NCI-H1092 (cell line): ENCODE results near the gene CHKA.

ENCODE experiments used
- DNase-seq: peaks from one replicate; lab custom pipeline; 2025; lab: John Stamatoyannopoulos, UW

The CHKA gene

GRCh38 chr11:68044898-68045351, 76.3 kb downstream of the CHKA start:
- no peak for DNase-seq

GRCh38 chr11:68044145-68044813, 76.9 kb downstream of the CHKA start:
- peak; percentile 47 for DNase-seq

DNA sequence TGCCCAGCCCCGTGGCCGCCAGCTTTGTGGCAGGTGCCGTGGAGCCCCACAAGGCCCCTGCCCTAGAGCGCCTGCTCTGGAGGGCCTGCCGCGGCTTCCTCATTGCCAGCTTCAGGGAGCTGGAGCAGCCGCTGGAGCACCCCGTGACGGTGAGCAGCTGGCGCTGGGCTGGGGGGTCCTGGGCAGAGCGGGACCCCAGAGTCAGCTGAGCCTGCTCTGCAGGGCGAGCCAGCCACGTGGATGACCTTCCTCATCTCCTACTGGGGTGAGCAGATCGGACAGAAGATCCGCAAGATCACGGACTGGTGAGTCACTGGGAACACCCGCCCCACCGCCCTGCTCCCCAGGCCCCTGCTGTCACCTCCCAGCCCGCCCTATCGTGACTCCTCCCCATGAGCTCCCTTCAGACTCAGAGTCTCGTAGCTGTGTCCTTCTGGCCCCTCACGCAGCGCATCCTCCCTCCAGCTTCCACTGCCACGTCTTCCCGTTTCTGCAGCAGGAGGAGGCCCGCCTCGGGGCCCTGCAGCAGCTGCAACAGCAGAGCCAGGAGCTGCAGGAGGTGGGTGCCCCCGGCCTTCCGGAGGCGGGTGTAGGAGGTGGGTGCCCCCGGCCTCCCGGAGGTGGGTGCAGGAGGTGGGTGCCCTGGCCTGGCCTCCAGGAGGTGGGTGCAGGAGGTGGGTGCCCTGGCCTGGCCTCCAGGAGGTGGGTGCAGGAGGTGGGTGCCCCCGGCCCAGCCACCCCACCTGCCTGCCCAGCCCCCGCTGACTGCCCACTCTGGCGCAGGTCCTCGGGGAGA, 77.6 kb downstream of the CHKA start:
- peak; percentile 31 for DNase-seq

- no peak for DNase-seq
Measured at GRCh38 chr11:68043029-68043348, 78.2 kb downstream of the CHKA start.

DNA sequence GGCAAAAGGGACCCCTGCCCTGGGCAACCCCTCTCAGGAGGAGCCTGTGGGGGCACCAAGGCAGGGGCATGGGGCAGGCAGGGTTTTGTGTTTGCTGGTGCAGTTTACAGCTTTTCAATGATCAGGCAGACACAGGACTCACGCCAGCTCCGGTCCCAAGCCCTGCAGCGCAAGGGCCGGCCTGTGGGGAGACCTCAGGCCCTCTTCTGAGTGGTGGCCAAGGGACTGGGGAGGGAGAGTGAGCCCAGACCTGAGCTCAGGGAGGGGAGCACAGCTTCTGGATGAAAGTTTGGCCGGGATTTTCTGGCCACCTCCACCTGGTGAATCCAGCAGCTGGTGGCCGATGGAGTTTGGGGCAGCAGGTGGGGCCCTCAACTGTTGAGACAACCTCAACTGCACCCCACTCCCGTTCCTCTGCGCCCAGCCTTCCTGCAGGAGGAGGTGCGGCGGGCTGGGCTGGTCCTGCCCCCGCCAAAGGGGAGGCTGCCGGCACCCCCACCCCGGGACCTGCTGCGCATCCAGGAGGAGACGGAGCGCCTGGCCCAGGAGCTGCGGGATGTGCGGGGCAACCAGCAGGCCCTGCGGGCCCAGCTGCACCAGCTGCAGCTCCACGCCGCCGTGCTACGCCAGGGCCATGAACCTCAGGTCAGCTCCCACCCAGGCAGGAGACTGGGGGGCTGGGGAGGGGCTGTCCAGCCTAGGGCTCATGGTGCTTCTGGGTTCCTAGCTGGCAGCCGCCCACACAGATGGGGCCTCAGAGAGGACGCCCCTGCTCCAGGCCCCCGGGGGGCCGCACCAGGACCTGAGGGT, 78.8 kb downstream of the CHKA start:
- no peak for DNase-seq

- DNase-seq = no peak
Measured at GRCh38 chr11:68041617-68042218, 79.5 kb downstream of the CHKA start.

- no peak for DNase-seq
Measured at GRCh38 chr11:68040957-68041591, 80.1 kb downstream of the CHKA start.

DNA sequence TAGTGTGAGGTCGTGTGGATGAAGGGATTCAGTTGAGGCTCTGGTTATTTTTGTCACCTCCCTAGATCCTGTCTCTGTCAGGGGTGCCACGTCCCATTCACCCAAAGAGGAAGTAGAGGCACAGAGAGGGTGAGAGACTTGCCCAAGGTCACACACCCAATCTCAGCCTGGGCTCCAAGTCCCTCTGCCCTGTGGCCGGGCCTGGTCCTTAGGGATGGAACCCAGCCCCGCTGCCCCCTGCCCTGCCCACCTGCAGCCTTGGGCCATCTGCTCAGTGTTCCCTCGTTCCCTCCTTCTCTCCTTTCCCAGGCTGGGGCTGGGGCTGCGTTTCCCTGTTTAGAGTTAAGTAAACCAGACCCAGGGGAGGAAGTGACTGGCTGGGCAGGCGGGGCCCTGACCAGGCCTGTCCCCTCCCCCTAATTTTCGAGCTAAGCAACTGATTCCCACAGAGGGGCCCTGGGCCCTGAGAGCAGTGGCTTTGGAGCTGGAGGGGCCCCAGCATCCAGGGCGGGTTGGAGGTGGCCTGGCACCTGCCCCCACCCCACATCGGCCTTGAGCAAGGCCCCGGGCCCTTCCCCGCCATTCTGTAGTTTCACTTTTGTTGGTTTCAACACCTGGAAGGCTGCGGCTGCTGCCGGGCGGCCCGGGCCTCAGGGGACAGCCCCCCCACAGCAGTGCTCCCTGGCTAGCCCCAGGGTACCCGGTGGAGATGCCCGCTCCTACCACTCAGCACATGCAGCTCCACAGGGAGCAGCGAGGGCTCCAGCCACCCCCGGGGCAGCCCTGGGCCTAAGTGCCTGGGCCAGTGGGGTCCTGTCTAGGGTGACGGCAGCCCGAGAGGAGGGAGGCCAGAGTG, 80.9 kb downstream of the CHKA start:
- DNase-seq = no peak

- no peak for DNase-seq
Measured at GRCh38 chr11:68039526-68040086, 81.6 kb downstream of the CHKA start.

DNA sequence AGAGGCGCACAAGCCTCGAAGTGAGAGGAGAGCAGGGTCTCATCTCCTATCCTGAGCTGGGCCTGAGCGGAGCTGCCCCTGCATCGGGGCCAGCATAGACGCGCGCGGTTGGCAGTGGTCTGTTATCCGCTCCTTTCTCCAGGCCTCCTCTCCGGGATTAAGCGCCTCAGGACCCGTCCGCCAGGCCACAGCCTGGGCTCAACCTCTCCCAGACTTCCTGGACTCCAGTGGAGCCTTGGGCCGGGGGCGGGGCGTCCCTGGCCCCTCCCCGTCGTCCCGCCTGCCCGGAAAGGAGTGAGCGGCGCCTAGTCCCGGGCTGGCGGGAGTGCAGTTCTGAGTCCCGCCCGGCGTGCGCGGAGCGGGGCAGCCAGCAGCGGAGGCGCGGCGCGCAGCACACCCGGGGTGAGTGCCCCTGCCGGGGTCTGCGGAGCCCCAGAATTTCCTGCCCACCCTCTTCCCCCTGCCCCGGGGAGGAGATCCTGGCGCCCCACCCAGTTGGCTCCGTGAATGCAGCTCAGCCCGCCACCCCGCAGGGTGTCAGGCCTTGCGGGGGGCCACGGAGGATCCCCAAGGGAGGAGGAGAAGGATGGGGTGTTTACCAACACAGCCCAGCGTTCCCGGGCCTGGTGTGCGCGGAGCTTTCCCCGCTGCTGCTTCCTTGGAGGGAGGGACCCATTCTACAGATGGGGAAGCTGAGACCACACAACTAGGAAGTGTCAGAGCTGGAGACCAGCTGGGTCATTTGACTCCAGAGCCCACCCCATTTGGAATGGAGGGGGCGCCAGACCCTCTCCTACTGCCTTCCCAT, 82.3 kb downstream of the CHKA start, which contains the start of gene TCIRG1:
Gene TCIRG1 (plus strand): TSS at position 308 of the 808 bp plus-strand sequence. CDS start 2,247 bp downstream, outside the sequence.
- DNase-seq = no peak

DNA sequence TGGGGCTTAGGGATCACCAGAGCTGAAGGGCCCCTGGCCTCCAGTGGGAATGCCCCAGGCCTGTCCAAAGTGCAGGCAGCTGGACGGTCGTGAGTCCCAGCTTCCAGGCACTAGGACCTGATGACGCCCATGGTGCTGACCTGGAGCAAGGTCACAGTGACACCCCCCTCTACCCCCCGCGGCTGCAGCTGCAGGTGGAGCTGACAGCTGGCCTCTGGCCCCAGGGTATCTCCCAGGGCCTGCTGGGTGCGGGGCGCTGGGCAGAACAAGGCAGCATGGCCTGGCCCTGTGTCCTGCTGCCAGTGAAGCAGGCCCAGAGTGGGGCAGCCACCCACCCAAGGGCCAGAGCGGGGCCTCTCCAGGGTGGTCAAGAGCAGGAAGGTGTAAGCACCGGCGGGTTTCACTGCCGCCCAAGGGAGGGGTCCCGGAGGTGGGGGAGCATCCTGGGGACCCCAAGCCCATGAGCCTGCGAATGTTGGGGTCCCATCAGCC, 82.9 kb downstream of the CHKA start:
- DNase-seq = no peak

- DNase-seq = no peak
Measured at GRCh38 chr11:68037411-68038225, 83.6 kb downstream of the CHKA start.

DNA sequence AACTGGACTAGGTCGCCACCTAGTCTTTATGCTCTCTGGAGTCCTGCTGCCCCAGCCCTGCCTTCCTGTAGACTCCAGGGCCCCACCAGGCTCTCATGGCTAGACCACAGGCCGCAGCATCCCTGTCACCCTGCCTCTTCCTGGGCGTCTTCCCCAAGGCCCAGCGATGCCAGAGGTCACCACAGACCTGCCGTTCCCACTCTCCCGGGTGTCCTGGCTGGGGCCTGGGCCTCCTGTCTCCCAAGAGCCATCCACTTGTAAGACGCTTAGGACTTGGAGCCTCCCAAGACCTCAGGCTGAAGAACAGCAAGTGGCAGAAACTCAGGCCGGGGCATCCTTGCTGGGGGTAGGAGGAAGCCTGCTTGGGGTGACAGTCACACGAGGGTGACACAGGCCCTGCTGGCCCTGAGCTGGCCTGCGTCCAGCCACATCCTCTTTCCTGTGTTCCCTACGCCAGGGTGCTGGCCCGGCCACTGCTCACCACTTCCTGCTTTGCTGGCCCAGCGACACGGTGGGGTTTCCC, 84.4 kb downstream of the CHKA start:
- DNase-seq = no peak

- DNase-seq = no peak
Measured at GRCh38 chr11:68036141-68036716, 85.0 kb downstream of the CHKA start.

- DNase-seq = no peak
Measured at GRCh38 chr11:68035266-68035876, 85.8 kb downstream of the CHKA start.

- no peak for DNase-seq
Measured at GRCh38 chr11:68033708-68034045, 87.5 kb downstream of the CHKA start.

GRCh38 chr11:68032997-68033707, 88.0 kb downstream of the CHKA start:
- DNase-seq = no peak
